Left hindlimb (tissue), 1 donor: ENCODE results near the gene IQCN.

ENCODE experiments used
- DNase-seq: peaks from one replicate; pipeline ENCODE4 v3.0.0-alpha.2; 2018

IQCN gene

GRCh38 chr19:18264137-18264854, 10.0 kb downstream of the IQCN start:
- DNase-seq: no peak

- DNase-seq: no peak
Observed at GRCh38 chr19:18263324-18264136, 10.7 kb downstream of the IQCN start.

- no peak for DNase-seq
Observed at GRCh38 chr19:18262917-18263316, 11.3 kb downstream of the IQCN start.

- DNase-seq: no peak
Observed at GRCh38 chr19:18262144-18262543, 12.1 kb downstream of the IQCN start.

- DNase-seq: no peak
Observed at GRCh38 chr19:18261474-18261873, 12.8 kb downstream of the IQCN start.

GRCh38 chr19:18259893-18260292, 14.4 kb downstream of the IQCN start:
- DNase-seq: no peak

- no peak for DNase-seq
Observed at GRCh38 chr19:18257503-18258470, 16.5 kb downstream of the IQCN start.

GRCh38 chr19:18254546-18255503, 19.4 kb downstream of the IQCN start:
- DNase-seq: no peak

- no peak for DNase-seq
Observed at GRCh38 chr19:18253716-18254115, 20.5 kb downstream of the IQCN start.

GRCh38 chr19:18253130-18253529, 21.1 kb downstream of the IQCN start:
- no peak for DNase-seq

- DNase-seq: no peak
Observed at GRCh38 chr19:18252370-18252717, 21.9 kb downstream of the IQCN start.

GRCh38 chr19:18251587-18252369, 22.5 kb downstream of the IQCN start:
- peak; percentile 74 for DNase-seq

- no peak for DNase-seq
Observed at GRCh38 chr19:18249834-18250233, 24.4 kb downstream of the IQCN start.

GRCh38 chr19:18245297-18245696, 29.0 kb downstream of the IQCN start:
- DNase-seq: no peak

- DNase-seq: no peak
Observed at GRCh38 chr19:18239303-18239702, 34.9 kb downstream of the IQCN start.

- no peak for DNase-seq
Observed at GRCh38 chr19:18234194-18234593, 40.1 kb downstream of the IQCN start.

GRCh38 chr19:18233224-18233825, 40.9 kb downstream of the IQCN start:
- DNase-seq: no peak

GRCh38 chr19:18232540-18233223, 41.6 kb downstream of the IQCN start:
- no peak for DNase-seq

- no peak for DNase-seq
Observed at GRCh38 chr19:18231775-18232174, 42.5 kb downstream of the IQCN start.
